H9 (cell line): ENCODE results near the gene RAI1. TPM values are rescaled to one million over a fixed set of nuclear protein-coding genes. Genes with fewer than 3 reads are reported as not detected.
A peak's percentile ranks its signal among the peaks of the same experiment; 100 is the strongest.

ENCODE experiments used
- DNase-seq: peaks from one replicate; pipeline ENCODE4 v3.0.0-alpha.2; 2017
- H2AFZ ChIP-seq: one replicate; pipeline ENCODE4 v1.6.1; 2013; ENCODE audit warnings: mild to moderate bottlenecking, low read length, control low read depth, moderate library complexity
- H2AK5ac ChIP-seq: 2 replicates; pipeline ENCODE4 v1.6.1; 2013; ENCODE audit warnings: low read length, control low read depth, mixed read lengths; ENCODE audit not compliant: insufficient read length
- H2BK120ac ChIP-seq: one replicate; pipeline ENCODE4 v1.6.1; 2013; ENCODE audit warnings: low read depth, mild to moderate bottlenecking, low read length, control low read depth, inconsistent platforms; ENCODE audit not compliant: poor library complexity, severe bottlenecking
- H2BK12ac ChIP-seq: 2 replicates; pipeline ENCODE4 v1.6.1; 2013; ENCODE audit warnings: low read length, control low read depth, mixed read lengths, low read depth; ENCODE audit not compliant: insufficient read length
- H2BK15ac ChIP-seq: 2 replicates; pipeline ENCODE4 v1.6.1; 2013; ENCODE audit warnings: low read depth, low read length, control low read depth
- H2BK20ac ChIP-seq: one replicate; pipeline ENCODE4 v1.6.1; 2013; ENCODE audit warnings: low read depth, mild to moderate bottlenecking, low read length, control low read depth, inconsistent platforms; ENCODE audit not compliant: poor library complexity, severe bottlenecking
- H2BK5ac ChIP-seq: 2 replicates; pipeline ENCODE4 v1.6.1; 2013; ENCODE audit warnings: low read length, control low read depth, mixed read lengths; ENCODE audit not compliant: insufficient read length
- H3K14ac ChIP-seq: 2 replicates; pipeline ENCODE4 v1.6.1; 2013; ENCODE audit warnings: low read length, control low read depth; ENCODE audit not compliant: insufficient read depth
- H3K18ac ChIP-seq: 2 replicates; pipeline ENCODE4 v1.6.1; 2013; ENCODE audit warnings: low read depth, mild to moderate bottlenecking, mixed read lengths, low read length, control low read depth; ENCODE audit not compliant: insufficient read length
- H3K23ac ChIP-seq: 2 replicates; pipeline ENCODE4 v1.6.1; 2013; ENCODE audit warnings: low read length, control low read depth, mixed read lengths, low read depth; ENCODE audit not compliant: insufficient read length
- H3K23me2 ChIP-seq: 2 replicates; pipeline ENCODE4 v1.6.1; 2013; ENCODE audit warnings: low read depth, mild to moderate bottlenecking, mixed read lengths, low read length, control low read depth; ENCODE audit not compliant: insufficient read length, poor library complexity, severe bottlenecking
- H3K27ac ChIP-seq: 2 replicates; pipeline ENCODE4 v1.5.1; 2013; ENCODE audit warnings: low read length, control low read depth, mixed read lengths, low read depth; ENCODE audit not compliant: insufficient read length
- H3K27me3 ChIP-seq: 2 replicates; pipeline ENCODE4 v1.6.1; 2013; ENCODE audit warnings: low read length, control low read depth, inconsistent platforms; ENCODE audit not compliant: insufficient read depth
- H3K4ac ChIP-seq: 2 replicates; pipeline ENCODE4 v1.6.1; 2013; ENCODE audit warnings: low read depth, mild to moderate bottlenecking, control low read depth, inconsistent platforms, low read length, moderate library complexity
- H3K4me1 ChIP-seq: 2 replicates; pipeline ENCODE4 v1.6.1; 2013; ENCODE audit warnings: low read length, control low read depth, inconsistent platforms; ENCODE audit not compliant: insufficient read depth
- H3K4me2 ChIP-seq: 2 replicates; pipeline ENCODE4 v1.6.1; 2013; ENCODE audit warnings: low read length, control low read depth, mixed read lengths; ENCODE audit not compliant: insufficient read length, insufficient read depth
- H3K56ac ChIP-seq: 2 replicates; pipeline ENCODE4 v1.6.1; 2013; ENCODE audit warnings: low read depth, mild to moderate bottlenecking, mixed read lengths, low read length, control low read depth; ENCODE audit not compliant: insufficient read length
- H3K79me1 ChIP-seq: 2 replicates; pipeline ENCODE4 v1.6.1; 2013; ENCODE audit warnings: low read depth, mild to moderate bottlenecking, moderate library complexity, low read length, control low read depth, inconsistent platforms; ENCODE audit not compliant: insufficient read depth, poor library complexity, severe bottlenecking
- H3K79me2 ChIP-seq: 2 replicates; pipeline ENCODE4 v1.6.1; 2013; ENCODE audit warnings: low read length, control low read depth, inconsistent platforms; ENCODE audit not compliant: insufficient read depth
- H3K9ac ChIP-seq: 2 replicates; pipeline ENCODE4 v1.6.1; 2013; ENCODE audit warnings: low read length, control low read depth, mixed read lengths; ENCODE audit not compliant: insufficient read length; ENCODE audit errors: extremely low read depth
- H3K9me3 ChIP-seq: one replicate; pipeline ENCODE4 v1.6.1; 2013; ENCODE audit warnings: low read depth, low read length, inconsistent platforms; ENCODE audit not compliant: control insufficient read depth
- H3T11ph ChIP-seq: one replicate; pipeline ENCODE4 v1.6.1; 2013; ENCODE audit warnings: mild to moderate bottlenecking, low read length, control low read depth, inconsistent platforms
- H4K20me1 ChIP-seq: one replicate; pipeline ENCODE4 v1.6.1; 2013; ENCODE audit not compliant: control insufficient read depth, insufficient read length, insufficient read depth
- H4K5ac ChIP-seq: 2 replicates; pipeline ENCODE4 v1.6.1; 2013; ENCODE audit warnings: low read depth, mild to moderate bottlenecking, mixed read lengths, low read length, control low read depth; ENCODE audit not compliant: insufficient read length
- H4K8ac ChIP-seq: replicated peaks from 2 replicates; pipeline ENCODE4 v1.6.1; 2013; ENCODE audit warnings: low read length, control low read depth, mixed read lengths, low read depth; ENCODE audit not compliant: insufficient read length
- H4K91ac ChIP-seq: 2 replicates; pipeline ENCODE4 v1.6.1; 2013; ENCODE audit warnings: low read depth, mild to moderate bottlenecking, moderate library complexity, mixed read lengths, low read length, control low read depth; ENCODE audit not compliant: insufficient read length
- H3K27ac Mint-ChIP-seq, 3 experiments: 2 replicates in 2 of 3; 3 replicates in 1 of 3; pipeline ENCODE4 v1.8.0; 2020 to 2021; ENCODE audit warnings: mixed read lengths in 3 of 3, mild to moderate bottlenecking in 1 of 3, moderate library complexity in 1 of 3
- H3K27me3 Mint-ChIP-seq: 2 replicates; pipeline ENCODE4 v1.8.0; 2021; ENCODE audit warnings: low read depth, mild to moderate bottlenecking, moderate library complexity, mixed read lengths
- H3K36me3 Mint-ChIP-seq, 3 experiments: 2 replicates in 2 of 3; 3 replicates in 1 of 3; pipeline ENCODE4 v1.8.0; 2020 to 2021; ENCODE audit warnings: low read depth in 3 of 3, mixed read lengths in 3 of 3; ENCODE audit not compliant: insufficient read depth in 1 of 3
- H3K4me1 Mint-ChIP-seq, 2 experiments: 2 replicates each; pipeline ENCODE4 v1.8.0; 2020; ENCODE audit warnings: mixed read lengths in 2 of 2
- H3K4me3 Mint-ChIP-seq, 2 experiments: 2 replicates in 1 of 2; 3 replicates in 1 of 2; pipeline ENCODE4 v1.8.0; 2020 to 2021; ENCODE audit warnings: mild to moderate bottlenecking in 2 of 2, mixed read lengths in 2 of 2, moderate library complexity in 1 of 2
- H3K9me3 Mint-ChIP-seq, 2 experiments: 2 replicates in 1 of 2; 3 replicates in 1 of 2; pipeline ENCODE4 v1.8.0; 2020; ENCODE audit warnings: mild to moderate bottlenecking in 2 of 2, mixed read lengths in 2 of 2, moderate library complexity in 1 of 2
- WGBS: extraction: QIAGEN DNeasy Blood & Tissue Kit; methylation state at CpG from one replicate; pipeline ENCODE4 v1.1.7; 2013; ENCODE audit warnings: missing lambda C conversion rate, low lambda C conversion rate, mixed read lengths; ENCODE audit not compliant: insufficient read length; ENCODE audit errors: extremely low coverage; 5-methylcytosine and 5-hydroxymethylcytosine counted together
- total RNA-seq: library from RNA; stranded (reverse); gene quantifications from 2 replicates; pipeline ENCODE4 v1.2.1, GENCODE V29; 2021
- TF ChIP-seq, protein P1 (sequence below): fragments of 200-600 bp; sonication (generic); conservative IDR thresholded peaks from 3 replicates; pipeline ENCODE4 v1.8.0; 2021; ENCODE audit warnings: antibody characterized with exemption, mild to moderate bottlenecking

Gene RAI1
- total RNA-seq, 1 experiment from 2014 or later: 1.5 TPM

DNA sequence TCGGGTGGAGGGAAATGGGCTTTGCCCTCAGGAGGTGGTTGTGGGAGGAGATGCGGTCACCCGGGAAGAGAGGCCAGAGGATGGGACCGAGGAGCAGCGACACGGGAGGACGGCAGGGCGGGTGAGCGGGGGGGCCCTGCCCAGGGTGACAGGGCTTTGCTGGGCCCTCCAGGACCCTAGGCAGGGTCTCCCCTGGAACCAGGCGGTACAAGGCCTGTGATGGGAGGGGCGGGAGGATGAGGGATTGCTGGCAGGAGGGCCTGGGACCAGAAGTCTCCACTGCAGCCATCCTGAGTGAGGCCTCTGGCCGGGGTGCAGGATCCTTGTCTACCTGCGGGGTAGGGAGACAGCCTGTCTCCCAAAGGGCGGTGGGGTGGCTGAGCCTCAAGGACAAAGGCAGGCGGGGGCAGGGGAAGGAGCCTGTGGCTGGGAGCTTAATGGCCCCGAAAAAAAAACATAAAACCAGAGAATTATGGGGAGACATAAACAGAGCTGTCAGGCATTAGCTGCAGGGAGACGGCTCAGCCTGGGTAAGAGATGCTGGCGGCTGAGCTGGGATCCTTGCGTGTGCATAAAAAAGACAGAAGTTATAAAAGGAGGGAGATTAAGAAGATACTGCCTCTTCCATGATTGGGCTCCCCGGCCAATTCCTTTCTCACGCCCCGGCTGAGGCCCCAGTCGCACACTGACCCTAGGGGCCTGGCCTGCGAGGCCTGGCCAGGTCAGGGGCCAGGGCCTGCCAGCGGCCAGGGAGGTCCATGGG is 88.8 kb downstream of the RAI1 start:
- no peak for DNase-seq
- Histone ChIP-seq H3K9me3 (no peaks in the 10 kb centered on the region), H4K8ac (no peak overlapping the region), H3K9ac (no peak overlapping the region), H3K14ac (no peak overlapping the region), H4K5ac (no peak overlapping the region), H2AK5ac (no peak overlapping the region), H3K79me1 (no peaks in the 10 kb centered on the region), H4K20me1 (no peaks in the 10 kb centered on the region), H3K23me2 (no peaks in the 10 kb centered on the region), H2BK20ac (no peak overlapping the region), H2BK5ac (no peak overlapping the region), H4K91ac (no peak overlapping the region), H3K4me2 (no peak overlapping the region), H3T11ph (no peak overlapping the region), H3K18ac (no peak overlapping the region), H3K79me2 (no peaks in the 10 kb centered on the region), H3K23ac (no peak overlapping the region), H3K4me1 (no peaks in the 10 kb centered on the region), H2BK120ac (no peak overlapping the region), H2BK15ac (no peak overlapping the region), H3K27me3 (no peaks in the 10 kb centered on the region; the same call in 1 of the 2 replicates), H2BK12ac (no peak overlapping the region), H2AFZ (no peak overlapping the region), H3K27ac (no peak overlapping the region), H3K4ac (no peak overlapping the region), H3K56ac (no peak overlapping the region)
- Mint-ChIP-seq H3K27ac (peak overlapping the region in 2 of 3 experiments; percentile 44 to 71; a peak in 3 of 7 replicates), H3K36me3 (no peaks in the 10 kb centered on the region; a peak in 1 of 7 replicates), H3K4me3 (no peak overlapping the region; a peak in 1 of 5 replicates), H3K27me3 (peaks cover 15% of the 10 kb centered on the region), H3K9me3 (no peaks in the 10 kb centered on the region), H3K4me1 (peaks cover 8 to 31% of the 10 kb centered on the region in 2 experiments; a peak in 3 of 4 replicates)
- WGBS: no CpG with 5 or more reads among the region's 25 CpGs
- TF ChIP-seq, protein P1, sequence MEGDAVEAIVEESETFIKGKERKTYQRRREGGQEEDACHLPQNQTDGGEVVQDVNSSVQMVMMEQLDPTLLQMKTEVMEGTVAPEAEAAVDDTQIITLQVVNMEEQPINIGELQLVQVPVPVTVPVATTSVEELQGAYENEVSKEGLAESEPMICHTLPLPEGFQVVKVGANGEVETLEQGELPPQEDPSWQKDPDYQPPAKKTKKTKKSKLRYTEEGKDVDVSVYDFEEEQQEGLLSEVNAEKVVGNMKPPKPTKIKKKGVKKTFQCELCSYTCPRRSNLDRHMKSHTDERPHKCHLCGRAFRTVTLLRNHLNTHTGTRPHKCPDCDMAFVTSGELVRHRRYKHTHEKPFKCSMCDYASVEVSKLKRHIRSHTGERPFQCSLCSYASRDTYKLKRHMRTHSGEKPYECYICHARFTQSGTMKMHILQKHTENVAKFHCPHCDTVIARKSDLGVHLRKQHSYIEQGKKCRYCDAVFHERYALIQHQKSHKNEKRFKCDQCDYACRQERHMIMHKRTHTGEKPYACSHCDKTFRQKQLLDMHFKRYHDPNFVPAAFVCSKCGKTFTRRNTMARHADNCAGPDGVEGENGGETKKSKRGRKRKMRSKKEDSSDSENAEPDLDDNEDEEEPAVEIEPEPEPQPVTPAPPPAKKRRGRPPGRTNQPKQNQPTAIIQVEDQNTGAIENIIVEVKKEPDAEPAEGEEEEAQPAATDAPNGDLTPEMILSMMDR: peak; percentile 21; the same call in 1 of the 3 replicates
